Measurements from ENCODE around the gene C1orf141.

GRCh38 chr1:67146539-67146938 is 11.8 kb upstream of the C1orf141 start:
- no peak for TF ChIP-seq EZH2 (IDR thresholded peaks at IDR 0.05; ENCODE audit: insufficient read depth, poor library complexity, severe bottlenecking)
- no peak for TF ChIP-seq EZH2phosphoT487 (IDR thresholded peaks at IDR 0.05; ENCODE audit: insufficient read depth, low read depth)
